HUES48 (cell line): ENCODE data around the gene RPL7A.
"Not testable (repeated sequence)": the region's sequence is repeated elsewhere in the genome, so short reads cannot be mapped to it uniquely, and the experiment has no call there.

Experiments
- H3K27ac ChIP-seq: one replicate; pipeline ENCODE4 v1.7.0; 2013; ENCODE audit warnings: low read depth, low read length, inconsistent platforms
- H3K27me3 ChIP-seq: 2 replicates; pipeline ENCODE4 v1.6.1; 2013; ENCODE audit warnings: mild to moderate bottlenecking, low read length; ENCODE audit not compliant: control insufficient read depth, insufficient read depth
- H3K36me3 ChIP-seq: 2 replicates; pipeline ENCODE4 v1.6.1; 2013; ENCODE audit warnings: low read length; ENCODE audit not compliant: control insufficient read depth, insufficient read depth
- H3K4me1 ChIP-seq: 2 replicates; pipeline ENCODE4 v1.6.1; 2013; ENCODE audit warnings: mild to moderate bottlenecking, low read length; ENCODE audit not compliant: control insufficient read depth, insufficient read depth
- H3K4me3 ChIP-seq: 2 replicates; pipeline ENCODE4 v1.5.1; 2013; ENCODE audit warnings: mild to moderate bottlenecking, low read depth, low read length
- H3K9ac ChIP-seq: 2 replicates; pipeline ENCODE4 v1.6.1; 2013; ENCODE audit warnings: mild to moderate bottlenecking, low read depth, low read length, moderate library complexity
- H3K9me3 ChIP-seq: 2 replicates; pipeline ENCODE4 v1.6.1; 2013; ENCODE audit warnings: low read length; ENCODE audit not compliant: control insufficient read depth, insufficient read depth

Gene RPL7A

DNA sequence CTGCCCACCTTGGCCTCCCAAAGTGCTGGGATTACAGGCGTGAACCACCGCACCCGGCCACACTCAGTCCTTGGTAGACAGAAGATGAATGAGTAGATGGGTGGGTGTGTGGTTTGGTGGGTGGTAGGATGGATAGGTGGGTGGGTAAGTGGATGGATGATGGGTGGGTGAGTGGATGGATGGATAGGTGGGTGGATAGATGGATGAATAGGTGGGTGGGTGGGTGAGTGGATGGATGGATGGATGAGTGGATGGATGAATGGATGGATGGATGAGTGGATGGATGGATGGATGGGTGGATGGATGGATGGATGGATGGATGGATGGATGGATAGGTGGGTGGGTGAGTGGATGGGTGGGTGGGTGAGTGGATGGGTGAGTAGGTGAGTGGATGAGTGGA is 44.3 kb downstream of the RPL7A start:
- not testable (repeated sequence) for H3K27me3 ChIP-seq, H3K36me3 ChIP-seq, H3K9ac ChIP-seq, H3K9me3 ChIP-seq, H3K27ac ChIP-seq, H3K4me3 ChIP-seq, H3K4me1 ChIP-seq

DNA sequence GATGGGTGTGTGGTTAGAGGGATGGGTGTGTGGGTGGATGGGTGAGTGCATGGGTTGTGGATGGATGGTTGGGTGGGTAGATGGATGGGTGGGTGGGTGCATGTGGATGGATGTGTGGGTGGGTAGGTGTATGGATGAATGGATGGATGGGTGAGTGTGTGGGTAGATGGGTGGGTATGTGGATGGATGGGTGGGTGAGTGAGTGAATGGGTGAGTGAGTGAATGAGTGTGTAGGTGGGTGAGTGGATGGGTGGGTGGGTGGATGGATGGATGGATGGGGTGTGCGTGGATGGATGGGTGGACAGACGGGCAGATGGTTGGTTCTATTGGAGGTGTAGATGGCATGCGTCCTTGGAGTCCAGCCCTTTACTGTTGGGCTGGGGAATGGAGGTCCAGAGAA is 45.4 kb downstream of the RPL7A start:
- no peaks in the 10 kb centered on the region for H3K9me3 ChIP-seq
- no peaks in the 10 kb centered on the region for H3K36me3 ChIP-seq
- no peak overlapping the region for H3K9ac ChIP-seq
- H3K27ac ChIP-seq = no peak overlapping the region
- no peaks in the 10 kb centered on the region for H3K4me1 ChIP-seq
- no peak overlapping the region for H3K4me3 ChIP-seq
- H3K27me3 ChIP-seq = peaks cover 5% of the 10 kb centered on the region

DNA sequence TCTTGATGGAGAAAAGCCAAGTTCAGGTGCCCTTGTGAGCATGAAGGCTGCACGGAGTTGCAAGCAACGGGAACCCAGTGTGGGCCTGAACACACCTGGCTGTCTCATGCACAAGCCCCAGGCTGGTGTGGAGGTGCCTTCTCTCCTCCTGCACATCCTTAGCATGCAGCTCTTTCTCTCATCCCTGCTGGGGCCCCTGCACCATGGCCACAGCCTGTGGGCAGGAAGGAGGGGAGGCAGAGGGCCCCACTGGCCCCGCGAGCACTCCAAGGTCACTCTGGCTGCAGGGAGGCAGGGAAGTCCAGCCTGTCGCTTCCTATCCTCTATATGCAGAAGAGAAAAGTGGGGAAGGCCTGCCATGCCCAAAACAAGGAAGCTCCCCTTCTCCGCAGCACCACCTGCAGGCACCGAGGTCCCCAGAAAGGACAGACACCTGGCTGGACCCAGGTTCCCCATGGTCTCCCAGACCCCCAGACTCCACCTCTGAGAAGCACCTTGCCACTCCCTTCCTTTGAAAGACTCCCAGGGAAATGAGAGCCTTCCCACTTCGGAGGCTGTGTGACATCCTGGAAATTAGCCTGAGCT is 46.8 kb downstream of the RPL7A start:
- Histone ChIP-seq H3K4me3 (no peak overlapping the region), H3K27me3 (peaks cover 5% of the 10 kb centered on the region), H3K9me3 (no peaks in the 10 kb centered on the region), H3K36me3 (no peaks in the 10 kb centered on the region), H3K27ac (no peak overlapping the region), H3K9ac (no peak overlapping the region), H3K4me1 (no peaks in the 10 kb centered on the region)

DNA sequence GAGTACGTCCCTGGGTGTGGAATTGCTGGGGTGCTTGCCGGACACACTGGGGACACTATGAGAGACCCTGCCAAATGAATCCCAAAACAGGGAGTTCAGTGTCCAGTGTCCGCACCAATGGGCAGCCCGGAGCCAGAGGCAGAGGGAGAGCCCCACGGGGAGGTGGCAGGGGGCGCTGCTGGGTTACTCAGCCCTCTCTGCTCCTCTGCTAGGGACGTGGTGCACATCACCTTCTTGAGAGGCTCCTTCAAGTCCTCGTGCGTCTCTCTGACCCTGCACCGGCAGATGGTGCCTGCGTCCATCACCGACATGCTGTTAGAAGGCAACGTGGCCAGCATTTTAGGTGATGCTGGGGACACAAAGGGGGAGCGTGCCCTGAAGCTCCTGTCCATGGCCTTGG is 48.9 kb downstream of the RPL7A start:
- Histone ChIP-seq H3K4me3 (no peak overlapping the region), H3K4me1 (no peaks in the 10 kb centered on the region), H3K27ac (no peak overlapping the region), H3K9me3 (no peaks in the 10 kb centered on the region), H3K9ac (no peak overlapping the region), H3K36me3 (no peaks in the 10 kb centered on the region), H3K27me3 (peaks cover 5% of the 10 kb centered on the region)

DNA sequence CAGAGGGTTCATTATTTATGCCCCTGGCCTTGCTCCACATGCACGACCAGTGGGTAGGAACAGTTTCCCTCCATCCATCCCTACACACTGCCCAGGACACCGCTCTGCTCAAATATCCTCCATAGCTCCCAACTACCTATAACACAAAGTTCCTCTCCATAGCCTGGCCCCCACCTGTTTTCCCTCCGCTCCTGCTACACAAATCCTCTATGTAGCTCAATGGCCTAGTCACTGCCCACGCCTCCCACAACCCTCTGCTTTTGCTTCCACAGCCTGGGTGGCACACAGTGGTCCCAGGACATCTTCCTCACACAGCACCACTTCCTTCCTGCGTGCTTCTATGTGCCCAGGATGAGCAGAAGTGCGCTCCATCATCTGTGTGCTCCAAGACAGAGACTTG is 49.4 kb downstream of the RPL7A start:
- no peaks in the 10 kb centered on the region for H3K9me3 ChIP-seq
- peaks cover 5% of the 10 kb centered on the region for H3K27me3 ChIP-seq
- no peak overlapping the region for H3K27ac ChIP-seq
- 0 out of 2 replicates have a peak, but pooled peaks cover under 1% of the 10 kb centered on the region for H3K36me3 ChIP-seq
- H3K9ac ChIP-seq = no peak overlapping the region
- H3K4me1 ChIP-seq = no peaks in the 10 kb centered on the region
- no peak overlapping the region for H3K4me3 ChIP-seq

DNA sequence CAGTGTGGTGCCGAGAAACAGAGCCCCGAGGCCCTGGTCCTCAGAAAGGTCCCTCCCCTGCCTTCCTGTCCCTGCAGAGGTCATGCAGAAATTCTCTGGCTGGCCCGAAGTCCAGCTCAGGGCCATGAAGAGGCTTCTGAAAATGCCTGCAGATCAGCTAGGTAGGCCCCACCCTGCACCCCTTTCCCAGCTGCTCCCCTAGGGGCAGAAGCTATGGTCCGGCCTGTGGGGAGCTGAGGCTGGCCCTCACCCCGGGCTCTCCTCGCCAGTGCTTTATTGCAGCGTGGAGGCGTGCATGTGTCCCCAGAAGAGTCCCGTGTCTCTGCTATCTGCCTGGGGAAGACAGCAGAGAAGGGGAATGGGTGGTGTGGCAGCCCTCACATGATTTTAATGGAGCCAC is 49.9 kb downstream of the RPL7A start:
- Histone ChIP-seq H3K27me3 (peaks cover 5% of the 10 kb centered on the region), H3K36me3 (0 out of 2 replicates have a peak, but pooled peaks cover 5% of the 10 kb centered on the region), H3K9ac (no peak overlapping the region), H3K9me3 (no peaks in the 10 kb centered on the region), H3K27ac (no peak overlapping the region), H3K4me1 (no peaks in the 10 kb centered on the region), H3K4me3 (no peak overlapping the region)

DNA sequence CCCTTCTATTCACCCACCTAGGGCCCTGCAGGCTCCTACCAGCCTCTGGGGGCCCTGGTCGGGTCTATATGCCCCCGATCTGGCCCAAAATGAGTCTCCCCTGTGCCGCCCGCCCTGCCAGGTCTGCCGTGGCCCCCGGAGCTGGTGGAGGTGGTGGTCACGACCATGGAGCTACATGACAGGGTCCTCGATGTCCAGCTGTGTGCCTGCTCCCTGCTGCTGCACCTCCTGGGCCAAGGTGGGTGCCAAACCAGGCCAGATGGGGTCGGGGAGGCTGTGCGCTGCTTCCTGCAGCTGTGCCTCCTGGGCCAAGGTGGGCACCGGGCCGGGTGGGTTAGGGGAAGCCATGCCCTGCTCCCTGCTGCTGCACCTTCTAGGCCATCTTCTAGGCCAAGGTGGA is 52.3 kb downstream of the RPL7A start:
- H3K9ac ChIP-seq = no peak overlapping the region
- no peaks in the 10 kb centered on the region for H3K9me3 ChIP-seq
- no peak overlapping the region for H3K4me3 ChIP-seq
- peaks cover 5% of the 10 kb centered on the region; the same call in 1 of the 2 replicates for H3K27me3 ChIP-seq
- H3K4me1 ChIP-seq = no peaks in the 10 kb centered on the region
- H3K36me3 ChIP-seq = peaks cover 14% of the 10 kb centered on the region
- no peak overlapping the region for H3K27ac ChIP-seq
